Measurements from ENCODE around the gene GJB2. TPM values are rescaled to one million over a fixed set of nuclear protein-coding genes. Genes with fewer than 3 reads are reported as not detected.

GJB2 gene
- total and polyA plus RNA-seq, 2 of the 4 experiments (the other 2 are of a cell fraction) = under 0.01 to 0.17 TPM

DNA sequence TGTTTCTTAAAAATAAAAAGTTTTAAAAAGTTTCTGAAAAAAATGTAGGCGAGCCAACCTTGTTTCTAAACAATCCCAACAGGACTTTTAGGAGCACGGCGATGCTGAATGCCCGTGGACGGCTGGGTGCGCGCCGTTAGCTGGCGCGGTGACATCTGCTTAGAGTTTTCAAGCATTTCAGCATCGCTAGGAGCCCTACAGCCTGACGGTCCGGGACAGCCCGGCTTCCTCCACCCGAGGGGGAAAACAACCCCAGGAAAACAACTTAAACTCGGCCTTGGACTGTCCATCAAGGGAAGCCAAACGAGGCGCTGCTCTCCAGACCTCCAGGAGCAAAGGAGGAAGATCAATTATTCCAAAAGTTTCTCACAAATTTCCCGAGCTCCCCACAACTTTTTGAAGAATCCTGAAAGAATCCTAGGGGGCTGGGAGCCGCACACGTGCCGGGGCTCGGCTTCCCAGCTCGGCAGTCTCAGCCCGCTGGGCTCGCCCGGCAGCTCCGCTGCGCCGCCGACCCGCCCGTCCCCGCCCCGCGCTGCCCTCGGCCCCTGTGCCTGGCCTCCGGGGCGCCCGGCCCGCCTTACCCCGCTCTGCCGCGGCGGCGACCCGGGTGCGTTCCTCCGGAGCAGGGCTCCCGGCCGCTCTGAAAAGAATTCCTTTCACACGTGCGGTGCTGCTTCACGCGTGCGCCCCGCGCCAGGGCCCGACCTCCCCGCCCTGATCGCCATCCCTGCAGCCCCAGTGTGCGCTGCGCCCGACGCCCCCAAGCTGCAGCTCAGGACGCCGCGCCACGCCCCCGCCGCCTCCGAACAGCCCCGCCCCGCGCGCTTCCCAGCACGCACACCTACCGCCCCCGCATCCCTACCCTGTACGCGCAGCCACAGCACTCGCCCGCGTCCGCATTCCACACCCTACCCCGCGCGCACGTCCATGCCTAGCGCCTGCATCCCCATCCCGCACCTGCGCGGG is 32.1 kb downstream of the GJB2 start, which contains the start of gene GJA3:
Gene GJA3, minus strand, starts transcription at position 747 of the 969 bp plus-strand sequence. CDS start 17,764 bp downstream, outside the sequence.
- peak within 1 kb of the TSS; percentile 56 for H2AK9ac ChIP-seq (replicated peaks; ENCODE audit: low read depth, low read length, poor library complexity)
- peak; percentile 39 for DNase-seq
- no peaks in the 10 kb centered on the region for H4K20me1 ChIP-seq (ENCODE audit: insufficient read depth, low read length)
- peak within 1 kb of the TSS; percentile 89 for H3K4me2 ChIP-seq (ENCODE audit: low read depth, low read length)
- H3K14ac ChIP-seq (replicated peaks; ENCODE audit: low read depth, low read length) = no peak within 1 kb of the TSS; the same call in 1 of the 2 replicates
- H4K8ac ChIP-seq (ENCODE audit: low read depth in 2 of 2, low read length in 2 of 2) = no peak within 1 kb of the TSS; a peak in 1 of 4 replicates
- H3K4me1 ChIP-seq (ENCODE audit: control insufficient read depth, insufficient read depth, low read length) = no peaks in the 10 kb centered on the region; the same call in 1 of the 2 replicates
- peak within 1 kb of the TSS; percentile 68 for H3K4me3 ChIP-seq (ENCODE audit: insufficient read depth, low read depth, low read length)
- intact Hi-C loops (cut with micrococcal nuclease) (loop anchor here (1.0 to 5.0 kb wide), 2 partner anchors 21 to 103 kb away; no protein-coding TSS in a partner anchor), dilution Hi-C loops (cut with HindIII; ENCODE audit: low sequenced_read_pairs, unreplicated experiment) (no loop called here), in situ Hi-C loops (cut with MboI; ENCODE audit: low sequenced_read_pairs) (loop anchor here (10.0 to 25.0 kb wide), 2 partner anchors 166 to 523 kb away; partner anchors contain the start of gene MPHOSPH8)
- no peaks in the 10 kb centered on the region for H3K27me3 ChIP-seq (ENCODE audit: control insufficient read depth, insufficient read depth, low read length)
- no peak within 1 kb of the TSS for H4K5ac ChIP-seq (ENCODE audit: low read depth, low read length)
- peak within 1 kb of the TSS; percentile 46 for H3K27ac ChIP-seq (ENCODE audit: insufficient read depth, low read length)
- H2AK5ac ChIP-seq (ENCODE audit: low read depth, low read length) = no peak within 1 kb of the TSS
- H2BK5ac ChIP-seq (ENCODE audit: low read depth, low read length, poor library complexity, severe bottlenecking) = no peak within 1 kb of the TSS
- POLR2A ChIA-PET (ENCODE audit: unreplicated experiment) = interaction anchor here (0.6 kb wide), 1 partner anchor 567 kb away, joined by 4 read pairs; no protein-coding TSS in a partner anchor
- H2AFZ ChIP-seq (replicated peaks; ENCODE audit: low read length, poor library complexity) = peak within 1 kb of the TSS; percentile 92
- H3K56ac ChIP-seq (ENCODE audit: extremely low read depth, insufficient read depth, low read length) = peak within 1 kb of the TSS; percentile 2; the same call in 1 of the 2 replicates
- no peak within 1 kb of the TSS for H4K91ac ChIP-seq (ENCODE audit: insufficient read depth, low read depth, low read length)
- no peak within 1 kb of the TSS for H3K18ac ChIP-seq (ENCODE audit: low read depth, low read length)
- no peaks in the 10 kb centered on the region for H3K36me3 ChIP-seq (ENCODE audit: control insufficient read depth, insufficient read depth, low read length)
- H3K9ac ChIP-seq (ENCODE audit: low read depth, low read length) = peak within 1 kb of the TSS; percentile 79
- peak within 1 kb of the TSS; percentile 57 for H3K23ac ChIP-seq (ENCODE audit: low read depth, low read length)
- H3K4ac ChIP-seq (ENCODE audit: low read depth, low read length) = 0 out of 2 replicates have a peak within 1 kb of the TSS, but pooled peaks have one; percentile 4
- no TSS peak for BruUV-seq (replicated peaks)
- no peaks in the 10 kb centered on the region for H3K9me3 ChIP-seq (ENCODE audit: control insufficient read depth, insufficient read depth, low read length)
- peak; percentile 60 for ATAC-seq (ENCODE audit: low read depth)
- H2BK15ac ChIP-seq (ENCODE audit: low read depth, low read length) = no peak within 1 kb of the TSS
- H2BK120ac ChIP-seq (ENCODE audit: low read depth, low read length) = no peak within 1 kb of the TSS
- H3K79me1 ChIP-seq (ENCODE audit: low read depth in 1 of 2, low read length in 2 of 2) = peaks cover 0 to 7% of the 10 kb centered on the region in 2 experiments; a peak in 2 of 4 replicates
- TF ChIP-seq MAZ (IDR thresholded peaks at IDR 0.05; ENCODE audit: borderline replicate concordance, low read depth, low read length) (peak; percentile 59; the same call in 1 of the 2 replicates), MXI1 (IDR thresholded peaks at IDR 0.05; ENCODE audit: borderline replicate concordance, low read depth, low read length) (0 out of 2 replicates have a peak, but pooled peaks have one; percentile 45), CEBPB (IDR thresholded peaks at IDR 0.05; ENCODE audit: low read depth, low read length) (no peak), BHLHE40 (IDR thresholded peaks at IDR 0.05; ENCODE audit: low read depth, low read length) (peak; percentile 83)
- CTCF ChIA-PET = interaction anchor here (0.5 to 1.2 kb wide), 3 partner anchors 233 to 359 kb away, joined by 3 read pairs; no protein-coding TSS in a partner anchor
- WGBS, 2 experiments (ENCODE audit: extremely low coverage in 2 of 2, insufficient read length in 1 of 2) = 2% methylated on average over 39 of the region's 93 CpGs; no CpG with 5 or more reads in 1 of the 2 experiments
- no peak within 1 kb of the TSS for H2BK20ac ChIP-seq (ENCODE audit: low read depth, low read length)
- H3K9me1 ChIP-seq (ENCODE audit: insufficient read depth, low read length) = no peaks in the 10 kb centered on the region
